Measurements from ENCODE around the gene LTBP4.

Gene LTBP4

DNA sequence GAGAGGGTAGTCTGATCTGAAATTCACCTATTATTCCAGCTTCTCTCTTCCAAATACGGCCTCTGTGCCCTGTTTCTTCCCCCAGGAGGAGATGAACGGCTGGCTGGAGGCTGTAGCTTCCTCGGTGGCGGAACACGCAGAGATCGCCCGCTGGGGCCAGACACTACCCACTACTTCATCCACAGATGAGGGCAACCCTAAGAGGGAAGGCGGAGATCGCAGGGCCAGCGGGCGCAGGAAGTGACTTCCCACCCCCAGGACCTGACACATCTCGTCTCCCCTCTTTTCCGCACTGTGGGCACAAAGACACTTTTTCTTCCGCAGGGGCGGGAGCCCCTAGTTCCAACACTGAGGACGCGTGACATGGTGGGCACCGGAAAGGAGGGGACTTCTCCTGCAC, 25.8 kb upstream of the LTBP4 start:
- no peak for DNase-seq
- H3K36me3 ChIP-seq = peaks cover 10% of the 10 kb centered on the region
- TF ChIP-seq, protein P1, sequence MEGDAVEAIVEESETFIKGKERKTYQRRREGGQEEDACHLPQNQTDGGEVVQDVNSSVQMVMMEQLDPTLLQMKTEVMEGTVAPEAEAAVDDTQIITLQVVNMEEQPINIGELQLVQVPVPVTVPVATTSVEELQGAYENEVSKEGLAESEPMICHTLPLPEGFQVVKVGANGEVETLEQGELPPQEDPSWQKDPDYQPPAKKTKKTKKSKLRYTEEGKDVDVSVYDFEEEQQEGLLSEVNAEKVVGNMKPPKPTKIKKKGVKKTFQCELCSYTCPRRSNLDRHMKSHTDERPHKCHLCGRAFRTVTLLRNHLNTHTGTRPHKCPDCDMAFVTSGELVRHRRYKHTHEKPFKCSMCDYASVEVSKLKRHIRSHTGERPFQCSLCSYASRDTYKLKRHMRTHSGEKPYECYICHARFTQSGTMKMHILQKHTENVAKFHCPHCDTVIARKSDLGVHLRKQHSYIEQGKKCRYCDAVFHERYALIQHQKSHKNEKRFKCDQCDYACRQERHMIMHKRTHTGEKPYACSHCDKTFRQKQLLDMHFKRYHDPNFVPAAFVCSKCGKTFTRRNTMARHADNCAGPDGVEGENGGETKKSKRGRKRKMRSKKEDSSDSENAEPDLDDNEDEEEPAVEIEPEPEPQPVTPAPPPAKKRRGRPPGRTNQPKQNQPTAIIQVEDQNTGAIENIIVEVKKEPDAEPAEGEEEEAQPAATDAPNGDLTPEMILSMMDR (IDR thresholded peaks at IDR 0.05; ENCODE audit: low read depth, low read length) = no peak
- H3K27me3 ChIP-seq (ENCODE audit: insufficient read depth, low read depth, severe bottlenecking) = no peaks in the 10 kb centered on the region
- no peaks in the 10 kb centered on the region for H3K9me3 ChIP-seq (ENCODE audit: severe bottlenecking)
- no peak overlapping the region for H3K27ac ChIP-seq
- no peak overlapping the region for H3K4me3 ChIP-seq (ENCODE audit: low read depth, low read length)

DNA sequence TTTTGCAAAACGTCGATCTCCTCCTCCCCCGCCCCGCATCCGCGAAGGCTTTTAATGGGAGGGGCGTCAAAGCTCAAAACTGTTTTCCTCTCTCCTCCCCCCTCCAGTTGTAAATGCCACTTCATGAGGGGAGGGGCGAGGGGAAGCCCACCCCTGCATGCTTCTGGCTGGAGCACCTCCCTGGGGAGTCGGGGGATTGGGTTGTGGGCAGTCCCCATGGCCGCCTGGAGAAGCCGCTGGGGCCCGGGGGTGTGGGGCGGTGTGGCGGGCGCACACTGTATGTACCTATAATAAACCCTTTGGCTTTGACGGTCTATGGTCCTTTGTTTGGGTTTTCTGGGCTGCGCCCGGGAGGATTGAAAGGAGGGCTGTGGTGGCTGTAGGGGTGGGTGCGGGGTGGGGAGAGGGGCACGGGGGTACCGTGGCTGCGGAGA, 25.0 kb upstream of the LTBP4 start:
- peak overlapping the region; percentile 90 for H3K4me3 ChIP-seq (ENCODE audit: low read depth, low read length)
- H3K36me3 ChIP-seq = peaks cover 18% of the 10 kb centered on the region
- TF ChIP-seq, protein P1 (IDR thresholded peaks at IDR 0.05; ENCODE audit: low read depth, low read length) = no peak
- H3K27ac ChIP-seq = peak overlapping the region; percentile 88
- H3K27me3 ChIP-seq (ENCODE audit: insufficient read depth, low read depth, severe bottlenecking) = no peaks in the 10 kb centered on the region
- no peak for DNase-seq
- H3K9me3 ChIP-seq (ENCODE audit: severe bottlenecking) = no peaks in the 10 kb centered on the region

DNA sequence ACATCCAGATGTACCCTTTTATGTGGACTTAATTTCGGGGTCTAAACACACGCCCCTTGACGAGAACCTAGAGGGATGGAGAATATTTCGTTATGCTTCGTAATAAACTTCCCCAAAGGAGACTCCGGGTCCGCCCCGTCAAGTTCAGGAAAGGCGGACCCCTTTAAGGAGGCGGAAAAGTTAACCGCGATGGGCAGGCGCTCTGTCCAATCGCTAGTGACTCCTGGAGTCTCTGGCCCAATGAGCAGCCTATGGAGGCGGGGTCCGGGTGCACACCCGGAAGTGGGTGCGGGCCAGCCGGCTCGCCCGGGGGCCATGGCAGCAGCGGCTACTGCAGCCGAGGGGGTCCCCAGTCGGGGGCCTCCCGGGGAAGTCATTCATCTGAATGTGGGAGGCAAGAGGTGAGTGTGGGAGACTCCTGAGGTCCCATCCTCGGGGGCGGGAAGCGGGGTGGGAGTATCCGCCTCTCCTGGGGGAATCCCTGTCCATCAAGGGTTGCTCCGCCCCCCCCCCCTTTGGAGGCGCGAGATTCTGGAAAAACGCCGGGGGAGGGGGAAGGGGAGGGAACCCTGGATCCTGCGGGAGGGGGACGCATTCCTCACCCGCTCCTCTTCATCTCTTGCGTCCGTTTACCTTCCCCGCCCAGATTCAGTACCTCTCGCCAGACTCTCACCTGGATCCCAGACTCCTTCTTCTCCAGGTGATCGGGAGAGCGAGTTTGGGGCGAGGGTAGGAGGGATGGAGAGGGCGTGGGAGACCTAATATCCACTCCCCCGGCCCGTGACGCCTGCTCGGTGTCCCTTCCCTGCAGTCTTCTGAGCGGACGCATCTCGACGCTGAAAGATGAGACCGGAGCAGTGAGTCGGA, 24.4 kb upstream of the LTBP4 start, which contains the start of gene SHKBP1:
TSS of gene SHKBP1 (plus strand) at position 289 of the 867 bp plus-strand sequence. CDS start at position 316, 27 bp downstream.
- Histone ChIP-seq H3K36me3 (peaks cover 19% of the 10 kb centered on the region), H3K27ac (peak within 1 kb of the TSS; percentile 88), H3K9me3 (ENCODE audit: severe bottlenecking) (no peaks in the 10 kb centered on the region), H3K4me3 (ENCODE audit: low read depth, low read length) (peak within 1 kb of the TSS; percentile 90), H3K27me3 (ENCODE audit: insufficient read depth, low read depth, severe bottlenecking) (no peaks in the 10 kb centered on the region)
- DNase-seq = peak; percentile 93
- TF ChIP-seq, protein P1 (IDR thresholded peaks at IDR 0.05; ENCODE audit: low read depth, low read length) = no peak

DNA sequence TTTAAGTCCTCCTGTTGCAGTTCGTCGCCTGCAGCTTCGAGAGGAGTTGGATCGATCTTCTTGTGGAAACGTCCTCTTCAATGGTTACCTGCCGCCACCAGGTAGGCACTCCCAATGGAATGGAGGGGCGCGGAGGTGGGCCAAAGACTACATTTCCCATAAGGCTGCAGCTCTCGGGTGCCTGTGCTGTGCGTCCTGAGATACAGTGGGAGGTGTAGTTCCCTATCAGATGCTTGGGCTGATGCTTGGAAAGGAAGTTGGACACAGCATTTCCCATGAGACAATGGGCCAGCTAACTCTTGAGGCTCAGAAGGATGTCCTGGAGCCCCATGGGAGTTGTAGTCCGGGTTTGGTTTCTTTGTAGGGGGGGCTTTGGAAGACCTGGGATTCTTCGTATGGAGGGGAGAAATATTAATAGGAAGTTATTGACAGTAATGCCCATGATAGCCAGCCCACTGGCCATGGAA, 22.7 kb upstream of the LTBP4 start:
- H3K27ac ChIP-seq = no peak overlapping the region
- H3K4me3 ChIP-seq (ENCODE audit: low read depth, low read length) = no peak overlapping the region
- TF ChIP-seq, protein P1 (IDR thresholded peaks at IDR 0.05; ENCODE audit: low read depth, low read length) = no peak

DNA sequence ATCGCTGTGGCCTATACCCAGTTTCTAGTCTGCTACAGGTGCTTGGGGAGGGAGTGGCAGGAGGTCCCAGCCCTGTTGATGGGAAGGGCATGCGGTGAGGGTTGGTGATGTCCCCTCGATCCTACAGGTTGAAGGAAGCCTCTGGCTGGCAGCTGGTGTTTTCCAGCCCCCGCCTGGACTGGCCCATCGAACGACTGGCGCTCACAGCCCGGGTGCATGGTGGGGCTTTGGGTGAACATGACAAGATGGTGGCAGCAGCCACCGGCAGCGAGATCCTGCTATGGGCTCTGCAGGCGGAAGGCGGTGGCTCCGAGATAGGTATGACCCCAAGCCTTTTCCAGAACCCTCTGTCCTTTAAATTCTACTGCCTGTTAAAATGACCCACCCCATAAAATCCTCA, 20.6 kb upstream of the LTBP4 start:
- no peak for DNase-seq
- no peak overlapping the region for H3K27ac ChIP-seq
- H3K9me3 ChIP-seq (ENCODE audit: severe bottlenecking) = no peaks in the 10 kb centered on the region
- H3K4me3 ChIP-seq (ENCODE audit: low read depth, low read length) = no peak overlapping the region
- peaks cover 25% of the 10 kb centered on the region for H3K36me3 ChIP-seq
- no peaks in the 10 kb centered on the region for H3K27me3 ChIP-seq (ENCODE audit: insufficient read depth, low read depth, severe bottlenecking)
- TF ChIP-seq, protein P1 (IDR thresholded peaks at IDR 0.05; ENCODE audit: low read depth, low read length) = no peak

More for the DNA sequence above, 22.7 kb upstream of the LTBP4 start:
- Histone ChIP-seq H3K9me3 (ENCODE audit: severe bottlenecking) (no peaks in the 10 kb centered on the region), H3K27me3 (ENCODE audit: insufficient read depth, low read depth, severe bottlenecking) (no peaks in the 10 kb centered on the region), H3K36me3 (peaks cover 19% of the 10 kb centered on the region)
- DNase-seq = peak; percentile 43

All from WERI-Rb-1 (cell line).